DLD1 (cell line): Measurements from ENCODE around the gene PARVG.
"Not testable (repeated sequence)": the region's sequence is repeated elsewhere in the genome, so short reads cannot be mapped to it uniquely, and the experiment has no call there.

Experiments
- in situ Hi-C: cut with HindIII; loops from 2 replicates; pipeline ENCODE4 v1.10.0; 2017; ENCODE audit warnings: low sequenced_read_pairs

Gene PARVG

GRCh38 chr22:44234372-44234771 is 53.6 kb downstream of the PARVG start:
- in situ Hi-C loops: not testable (repeated sequence)

DNA sequence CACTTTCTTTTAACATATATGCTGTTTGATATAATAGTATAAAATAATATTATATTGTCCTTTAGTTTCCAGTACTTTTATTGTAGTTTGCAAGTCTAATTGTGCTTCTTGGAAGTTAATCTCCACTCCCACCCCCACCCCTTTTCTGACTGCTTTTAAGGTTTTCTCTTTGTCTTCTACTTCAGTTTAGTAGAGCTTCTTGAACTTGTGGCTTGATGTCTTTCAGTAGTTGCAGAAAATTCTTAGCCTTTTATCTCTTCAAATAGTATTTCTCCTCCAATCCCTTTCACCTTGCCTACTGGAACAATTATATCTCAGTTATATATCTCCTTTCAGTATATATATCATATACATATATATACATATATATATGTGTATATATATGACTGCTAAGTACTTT is 56.6 kb downstream of the PARVG start:
- in situ Hi-C loops: no loop called here

DNA sequence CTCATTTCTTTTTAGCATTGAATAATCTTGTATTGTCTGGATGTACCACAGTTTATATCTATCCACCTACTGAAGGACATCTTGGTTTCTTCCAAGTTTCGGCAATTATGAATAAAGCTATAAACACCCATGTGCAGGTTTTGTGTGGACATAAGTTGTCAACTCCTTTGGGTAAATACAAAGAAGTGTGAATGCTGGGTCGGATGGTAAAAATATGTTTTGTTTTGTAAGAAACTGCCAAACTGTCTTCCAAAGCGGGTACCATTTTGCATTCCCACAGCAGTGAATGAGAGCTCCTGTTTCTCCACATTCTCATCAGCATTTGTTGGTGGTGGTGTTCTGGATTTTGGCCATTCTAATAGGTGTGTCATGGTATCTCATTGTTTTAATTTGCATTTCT is 60.4 kb downstream of the PARVG start:
- in situ Hi-C loops: not testable (repeated sequence)

GRCh38 chr22:44242946-44243724 is 62.4 kb downstream of the PARVG start:
- in situ Hi-C loops: no loop called here

DNA sequence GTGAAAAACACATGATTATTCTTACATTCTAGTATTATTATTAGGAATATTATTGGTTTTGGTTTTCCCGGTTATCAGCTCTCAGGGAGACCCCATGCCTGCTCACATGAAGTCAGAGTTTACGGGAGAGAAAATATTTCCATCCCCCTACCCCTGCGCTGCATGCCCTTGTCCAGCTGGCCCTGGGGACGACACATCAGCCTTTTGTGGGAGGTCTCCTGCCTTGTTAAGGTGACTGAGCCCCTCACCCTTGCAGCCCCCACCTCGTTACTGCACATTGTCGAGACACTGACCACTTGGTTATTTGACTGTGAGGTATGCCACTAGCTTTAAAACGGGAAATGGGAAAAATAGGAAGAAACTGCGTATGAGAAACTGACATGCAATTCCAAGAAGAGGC is 63.0 kb downstream of the PARVG start:
- in situ Hi-C loops: no loop called here

GRCh38 chr22:44244265-44244822 is 63.6 kb downstream of the PARVG start:
- in situ Hi-C loops: no loop called here

DNA sequence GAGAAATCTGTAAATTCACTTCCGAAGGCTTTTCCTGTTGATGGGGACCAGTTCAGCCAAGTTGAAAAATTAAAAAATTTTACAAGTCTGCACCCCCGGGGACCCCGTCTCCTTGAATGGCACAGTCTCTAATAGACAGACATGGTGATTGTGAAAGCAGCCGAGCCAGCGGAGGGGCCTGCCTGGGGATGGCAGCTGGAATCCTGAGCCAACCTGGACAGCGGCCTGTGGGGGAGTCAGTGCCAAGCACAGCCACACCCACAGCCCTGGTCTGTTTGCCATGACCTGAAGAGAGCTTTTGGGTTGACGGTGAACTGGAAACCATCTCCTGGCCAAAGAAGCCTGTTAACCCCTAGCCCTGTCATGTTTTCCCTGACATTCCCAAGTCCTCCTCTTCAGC is 64.7 kb downstream of the PARVG start:
- in situ Hi-C loops: no loop called here

DNA sequence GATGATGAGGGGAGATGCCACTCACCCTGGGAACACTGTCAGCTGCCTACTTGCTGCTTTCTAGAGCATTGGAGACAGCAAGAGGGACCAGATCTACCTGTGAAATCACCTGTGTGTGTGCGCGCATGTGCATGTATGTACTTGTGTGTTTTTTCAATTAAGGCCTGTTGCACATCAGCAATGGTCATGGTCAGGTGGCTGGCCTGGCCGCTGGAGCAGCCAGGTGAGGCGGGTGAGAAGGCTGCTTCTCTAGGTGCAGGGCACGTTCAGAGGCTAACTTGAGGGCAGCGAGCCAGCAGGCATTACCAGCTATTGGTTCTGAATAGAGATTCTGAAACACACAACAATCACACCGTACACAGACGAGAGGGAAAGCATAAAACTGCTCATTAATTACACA is 65.1 kb downstream of the PARVG start:
- in situ Hi-C loops: no loop called here

DNA sequence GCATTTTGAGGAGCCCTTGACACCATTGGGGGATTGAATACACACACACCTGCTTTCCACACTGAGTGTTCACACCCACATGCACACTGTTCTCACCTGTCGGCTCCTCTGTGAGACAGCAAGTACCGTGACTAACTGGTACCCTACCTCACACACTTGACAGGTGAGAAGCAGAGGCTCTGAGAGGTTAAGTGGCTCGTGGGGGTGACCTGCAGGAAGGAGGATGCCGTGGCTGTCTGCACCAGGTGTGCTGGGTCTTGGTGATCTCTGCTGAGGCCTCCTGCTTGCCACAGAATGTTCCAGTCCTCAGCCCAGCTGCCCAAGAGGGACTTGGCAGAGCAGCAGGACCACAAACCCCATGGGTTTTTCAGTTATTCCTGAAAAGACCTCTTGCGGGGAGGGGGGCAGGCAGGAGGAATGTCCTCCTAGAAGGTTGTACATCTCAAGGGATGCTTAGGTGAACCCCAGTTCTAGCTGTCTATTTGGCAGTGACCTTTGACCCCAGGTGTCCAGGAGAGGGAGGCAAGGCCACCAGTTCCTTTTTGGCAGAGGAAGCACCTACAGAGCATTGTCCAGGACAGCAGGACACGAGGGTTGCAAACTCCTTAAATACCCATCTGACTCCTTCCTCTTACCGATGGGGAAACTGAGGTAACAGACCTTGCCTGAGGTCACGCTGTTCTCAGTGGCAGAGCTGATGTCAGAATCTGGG is 66.0 kb downstream of the PARVG start:
- in situ Hi-C loops: no loop called here

DNA sequence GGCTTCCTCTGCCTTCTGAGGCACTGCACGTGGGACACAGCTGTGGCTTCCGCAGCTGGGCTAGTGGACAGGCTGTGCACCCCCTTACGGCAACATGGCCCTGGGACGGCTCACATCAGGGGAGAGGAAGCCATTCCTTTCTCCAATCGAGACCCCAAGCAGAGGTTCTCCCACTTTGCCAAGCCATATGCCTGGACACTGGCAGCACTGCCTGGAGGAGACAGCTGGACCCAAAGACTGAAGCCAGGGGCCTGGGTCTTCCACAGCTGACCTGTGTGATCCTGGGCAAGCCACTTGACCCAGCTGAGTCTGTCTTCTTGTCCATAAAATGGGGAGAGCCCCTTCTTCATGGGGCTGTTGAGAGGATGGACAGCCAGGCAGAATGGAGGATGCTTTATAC is 66.6 kb downstream of the PARVG start:
- in situ Hi-C loops: no loop called here

- in situ Hi-C loops: no loop called here
Observed at GRCh38 chr22:44247923-44248892, 67.5 kb downstream of the PARVG start.

DNA sequence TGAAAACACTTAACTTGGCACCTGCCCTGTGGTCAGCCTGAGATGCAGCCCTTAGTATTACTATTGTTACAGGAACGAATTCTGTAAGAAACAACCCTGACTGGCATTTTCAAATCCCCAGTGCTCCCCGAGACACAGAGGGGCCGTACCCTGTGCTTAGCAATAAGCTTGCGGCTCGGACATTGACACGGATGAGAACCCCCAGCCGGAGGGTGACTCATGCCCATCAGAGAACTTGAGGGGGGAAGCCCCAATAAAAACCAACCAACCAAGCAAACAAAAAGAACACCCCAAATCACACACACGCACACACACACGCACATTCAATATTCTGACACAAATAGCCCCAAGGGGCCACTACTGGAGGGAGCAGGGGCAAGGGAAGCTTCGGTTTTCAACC is 68.2 kb downstream of the PARVG start:
- in situ Hi-C loops: no loop called here

DNA sequence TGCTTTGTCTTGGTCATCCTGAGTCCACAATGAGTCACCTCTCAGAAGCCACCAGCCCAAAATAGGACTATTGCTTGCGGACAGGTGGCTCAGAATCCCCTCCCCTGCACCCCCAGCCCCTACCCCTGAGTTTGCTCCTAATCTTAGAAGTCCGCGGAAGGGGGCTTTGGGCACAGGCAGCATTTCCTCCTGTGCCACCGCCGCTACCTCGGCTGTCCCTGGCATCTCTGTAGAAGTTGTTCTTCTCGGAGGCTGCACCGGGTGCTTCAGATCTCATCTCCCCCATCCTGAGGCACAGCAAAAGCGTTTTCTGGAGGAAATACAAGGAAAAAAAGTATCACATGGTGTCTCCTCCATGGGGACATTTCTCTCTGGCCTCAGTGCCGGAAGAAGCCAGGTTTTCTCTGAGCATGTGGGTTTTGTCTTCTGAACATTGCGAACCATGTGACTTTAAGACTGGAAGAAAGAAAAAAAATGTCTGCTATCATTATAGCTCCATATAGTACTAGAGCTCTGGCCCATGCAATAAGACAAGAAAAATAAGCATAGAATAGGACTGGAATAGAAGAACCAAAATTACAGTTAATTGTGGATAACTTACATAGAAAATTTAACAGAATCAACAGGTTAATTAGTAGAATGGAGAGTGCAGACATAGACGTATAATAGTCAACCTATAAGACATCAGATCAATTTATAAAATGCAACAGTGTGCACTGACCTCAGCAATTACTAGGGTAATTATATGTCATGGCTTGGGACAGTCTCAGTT is 68.8 kb downstream of the PARVG start:
- in situ Hi-C loops: no loop called here

DNA sequence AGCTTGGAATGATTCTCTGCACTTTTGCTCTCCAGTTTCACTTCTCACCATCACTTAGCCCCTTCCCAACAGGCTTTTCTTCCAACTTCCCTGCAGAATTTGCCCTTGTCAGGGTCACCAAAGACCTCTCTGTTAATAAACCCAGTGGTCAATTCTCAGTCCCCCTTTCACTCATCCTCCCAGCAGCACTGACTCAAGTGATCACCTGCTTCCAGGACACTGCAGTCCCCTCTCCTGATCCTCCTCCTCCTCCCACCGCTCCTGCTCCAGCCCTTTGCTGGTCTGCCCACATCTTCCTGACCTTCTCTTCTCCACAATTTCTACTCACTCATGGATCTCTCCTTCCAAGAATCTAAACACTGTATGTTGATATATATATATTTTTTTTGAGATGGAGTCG is 74.1 kb downstream of the PARVG start:
- in situ Hi-C loops: no loop called here

- in situ Hi-C loops: no loop called here
Observed at GRCh38 chr22:44256085-44256484, 75.4 kb downstream of the PARVG start.

DNA sequence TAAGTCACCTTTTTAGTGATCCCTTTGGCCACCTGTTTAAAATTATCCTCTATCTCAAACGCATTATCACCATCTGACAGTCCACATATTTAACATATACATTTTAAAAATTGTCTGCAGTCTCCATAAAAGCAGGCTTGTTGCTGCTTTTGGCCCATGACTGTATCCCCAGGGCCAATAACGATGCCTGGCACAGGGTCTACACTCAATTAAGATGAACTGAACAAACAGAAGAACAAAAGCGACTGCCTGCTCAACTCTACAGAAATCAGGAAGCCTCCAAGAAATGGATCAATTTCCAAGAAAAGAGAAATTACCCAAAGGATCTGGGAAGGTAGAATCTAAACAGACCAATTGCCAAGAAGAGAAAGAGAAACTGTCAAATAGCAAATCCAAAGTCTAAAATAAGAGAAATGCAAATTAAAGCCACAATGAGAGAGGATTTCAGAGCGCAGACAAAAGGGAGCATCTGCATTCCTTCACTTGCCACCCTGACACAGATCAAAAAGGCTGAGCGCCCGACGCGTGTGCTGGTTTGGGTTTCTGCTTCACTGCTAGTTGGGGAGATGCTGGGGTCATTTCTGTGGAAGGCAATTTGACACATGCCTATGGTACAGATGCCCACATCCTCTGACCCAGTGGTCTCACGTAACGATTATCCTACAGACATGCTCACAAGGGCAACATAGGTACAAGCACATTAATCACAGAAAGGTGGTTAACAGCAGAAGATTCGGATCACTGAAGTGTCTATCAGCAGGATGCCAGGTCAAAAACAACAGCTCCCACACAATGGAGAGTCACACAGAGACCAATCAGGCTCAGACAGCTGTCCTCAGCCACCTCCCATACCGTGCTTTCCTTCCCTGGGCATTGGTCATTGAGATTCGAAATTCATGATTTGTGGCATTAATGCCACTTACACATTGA is 76.1 kb downstream of the PARVG start:
- in situ Hi-C loops: no loop called here
